Measurements from ENCODE around the gene SCAI. TPM values are rescaled to one million over a fixed set of nuclear protein-coding genes. Genes with fewer than 3 reads are reported as not detected.
"Not testable (repeated sequence)": the region's sequence is repeated elsewhere in the genome, so short reads cannot be mapped to it uniquely, and the experiment has no call there.

SCAI gene
- total RNA-seq, 1 experiment from 2014 or later: 4.7 TPM

GRCh38 chr9:124964056-124964455 lies 179.3 kb downstream of the SCAI start:
- ATAC-seq (no peak), DNase-seq (ENCODE audit: low read depth, low spot score) (no peak)
- CTCF ChIA-PET: no interaction called here
- Histone ChIP-seq H3K4me3 (ENCODE audit: low read depth in 2 of 2, low read length in 2 of 2) (no peak overlapping the region), H3K27me3 (ENCODE audit: control insufficient read depth, insufficient read depth, low read length) (no peaks in the 10 kb centered on the region), H3K27ac (ENCODE audit: low read length) (no peak overlapping the region), H3K9me3 (ENCODE audit: control insufficient read depth, insufficient read depth, low read depth, low read length) (no peaks in the 10 kb centered on the region), H3K4me1 (ENCODE audit: control insufficient read depth, insufficient read depth, low read length) (no peaks in the 10 kb centered on the region), H3K36me3 (ENCODE audit: control insufficient read depth, insufficient read depth, low read length) (no peaks in the 10 kb centered on the region)
- no TSS peak for BruUV-seq (replicated peaks)
- TF ChIP-seq REST (IDR thresholded peaks at IDR 0.05; ENCODE audit: insufficient read depth in 1 of 2, low read depth in 2 of 2, low read length in 1 of 2): no peak
- TF ChIP-seq CTCF (IDR thresholded peaks at IDR 0.05): no peak
- TF ChIP-seq POLR2AphosphoS5 (IDR thresholded peaks at IDR 0.05; ENCODE audit: low read depth, low read length): no peak
- no peak for TF ChIP-seq TCF7L2 (IDR thresholded peaks at IDR 0.05; ENCODE audit: low read depth, low read length)
- no peak for TF ChIP-seq SIN3A (IDR thresholded peaks at IDR 0.05; ENCODE audit: borderline replicate concordance, insufficient read depth, low read depth, low read length)
- POLR2A ChIA-PET: no interaction called here
- in situ Hi-C loops (cut with HindIII; ENCODE audit: low pct_unique_long_range_greater_than_20kb, low sequenced_read_pairs) (no loop called here), intact Hi-C loops (cut with micrococcal nuclease; ENCODE audit: unreplicated experiment) (no loop called here)

- Histone ChIP-seq H3K4me1 (ENCODE audit: control insufficient read depth, insufficient read depth, low read length) (no peaks in the 10 kb centered on the region), H3K27me3 (ENCODE audit: control insufficient read depth, insufficient read depth, low read length) (no peaks in the 10 kb centered on the region), H3K27ac (ENCODE audit: low read length) (no peak overlapping the region), H3K36me3 (ENCODE audit: control insufficient read depth, insufficient read depth, low read length) (no peaks in the 10 kb centered on the region), H3K4me3 (ENCODE audit: low read depth in 2 of 2, low read length in 2 of 2) (no peak overlapping the region), H3K9me3 (ENCODE audit: control insufficient read depth, insufficient read depth, low read depth, low read length) (no peaks in the 10 kb centered on the region)
- ChIA-PET POLR2A (interaction anchor here (0.6 kb wide), 1 partner anchor 141 kb away, joined by 3 read pairs; no protein-coding TSS in a partner anchor), CTCF (no interaction called here)
- no TSS peak for BruUV-seq (replicated peaks)
- TF ChIP-seq POLR2AphosphoS5 (IDR thresholded peaks at IDR 0.05; ENCODE audit: low read depth, low read length) (no peak), CTCF (IDR thresholded peaks at IDR 0.05) (no peak), REST (IDR thresholded peaks at IDR 0.05; ENCODE audit: insufficient read depth in 1 of 2, low read depth in 2 of 2, low read length in 1 of 2) (no peak), TCF7L2 (IDR thresholded peaks at IDR 0.05; ENCODE audit: low read depth, low read length) (no peak), SIN3A (IDR thresholded peaks at IDR 0.05; ENCODE audit: borderline replicate concordance, insufficient read depth, low read depth, low read length) (no peak)
- DNase-seq (ENCODE audit: low read depth, low spot score) (no peak), ATAC-seq (no peak)
- intact Hi-C loops (cut with micrococcal nuclease; ENCODE audit: unreplicated experiment): no loop called here
- in situ Hi-C loops (cut with HindIII; ENCODE audit: low pct_unique_long_range_greater_than_20kb, low sequenced_read_pairs): no loop called here
Observed at GRCh38 chr9:124960409-124960752, 182.9 kb downstream of the SCAI start.

GRCh38 chr9:124959671-124960408 lies 183.5 kb downstream of the SCAI start:
- CTCF ChIA-PET; H3K4me1 ChIP-seq (ENCODE audit: control insufficient read depth, insufficient read depth, low read length); ATAC-seq; DNase-seq (ENCODE audit: low read depth, low spot score); H3K9me3 ChIP-seq (ENCODE audit: control insufficient read depth, insufficient read depth, low read depth, low read length); H3K36me3 ChIP-seq (ENCODE audit: control insufficient read depth, insufficient read depth, low read length); intact Hi-C loops (cut with micrococcal nuclease; ENCODE audit: unreplicated experiment); POLR2A ChIA-PET; in situ Hi-C loops (cut with HindIII; ENCODE audit: low pct_unique_long_range_greater_than_20kb, low sequenced_read_pairs); H3K27me3 ChIP-seq (ENCODE audit: control insufficient read depth, insufficient read depth, low read length); H3K4me3 ChIP-seq (ENCODE audit: low read depth in 2 of 2, low read length in 2 of 2); H3K27ac ChIP-seq (ENCODE audit: low read length): not testable (repeated sequence)
- BruUV-seq (replicated peaks): TSS peak; percentile 65

Data from Panc1 (cell line).